Astrocyte of the hippocampus (primary cell): ENCODE measurements around the gene NID1.

Source experiments
- DNase-seq: peaks from one replicate; pipeline ENCODE4 v3.0.0; 2011; ENCODE audit warnings: low read depth, low spot score

The NID1 gene

GRCh38 chr1:236064674-236065508 lies at the start of gene NID1:
NID1 (minus strand) TSS chr1:236065090; CDS start chr1:236065079, 11 bp downstream.
- peak; percentile 88 for DNase-seq

- no peak for DNase-seq
These were observed 49.3 kb upstream of the NID1 start for GRCh38 chr1:236114076-236114747.

- no peak for DNase-seq
These were observed 48.6 kb upstream of the NID1 start for GRCh38 chr1:236113324-236114032.

DNA sequence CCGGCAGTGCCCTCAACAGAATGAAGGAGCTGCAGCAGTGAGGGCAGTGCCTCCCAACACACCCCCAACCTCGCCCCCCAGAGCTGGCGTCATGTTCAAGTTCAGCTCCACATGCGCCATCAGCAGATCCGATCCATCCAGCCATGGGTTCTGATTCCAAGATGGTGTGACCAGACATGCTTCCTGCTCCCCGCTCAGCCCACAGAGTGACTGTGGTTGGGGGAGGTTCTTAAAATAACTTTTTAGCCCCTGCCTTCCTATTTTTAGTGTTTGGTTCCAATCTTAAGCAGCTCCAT lies 47.4 kb upstream of the NID1 start:
- DNase-seq: no peak

GRCh38 chr1:236111527-236112331 lies 46.8 kb upstream of the NID1 start:
- DNase-seq: no peak

- DNase-seq: no peak
These were observed 45.2 kb upstream of the NID1 start for GRCh38 chr1:236110137-236110536.

GRCh38 chr1:236108027-236108648 lies 43.2 kb upstream of the NID1 start:
- DNase-seq: no peak

DNA sequence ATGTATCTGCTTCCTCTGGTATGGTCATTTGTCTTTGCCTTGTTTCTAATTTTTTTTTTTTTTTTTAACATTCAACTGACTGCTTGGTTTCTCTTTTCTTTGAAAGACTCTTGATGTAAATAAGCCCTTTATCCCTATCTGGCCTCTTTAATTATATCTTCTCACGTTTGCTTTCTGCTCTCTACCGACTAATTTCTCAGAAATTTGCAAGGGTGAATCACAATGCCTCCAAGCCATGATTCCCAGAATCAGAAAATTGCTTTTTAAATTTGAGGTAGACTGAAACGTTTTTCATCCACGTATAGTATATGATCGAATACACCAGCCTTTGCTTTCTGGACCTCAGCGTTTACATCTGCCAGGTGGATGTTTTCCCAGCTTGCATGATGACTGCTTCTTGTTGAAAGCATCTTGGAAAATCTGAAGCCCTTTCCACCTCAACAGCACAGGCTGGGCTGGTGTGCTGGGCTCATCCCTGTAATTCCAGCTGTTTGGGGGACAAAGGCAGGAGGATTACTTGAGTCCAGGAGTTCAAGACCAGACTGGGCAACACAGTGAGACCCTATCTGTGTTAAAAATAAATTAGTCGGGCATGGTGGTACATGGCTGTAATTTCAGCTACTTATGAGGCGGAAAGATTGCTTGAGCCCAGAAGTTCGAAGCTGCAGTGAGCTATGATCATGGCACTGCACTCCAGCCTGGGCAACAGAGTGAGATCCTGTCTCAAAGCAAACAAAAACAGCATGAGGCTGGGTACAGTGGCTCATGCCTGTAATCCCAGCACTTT lies 42.4 kb upstream of the NID1 start:
- no peak for DNase-seq

GRCh38 chr1:236103646-236104218 lies 38.8 kb upstream of the NID1 start:
- peak; percentile 75 for DNase-seq

GRCh38 chr1:236103059-236103458 lies 38.2 kb upstream of the NID1 start:
- DNase-seq: no peak

GRCh38 chr1:236102611-236103010 lies 37.7 kb upstream of the NID1 start:
- DNase-seq: no peak

- DNase-seq: no peak
These were observed 36.6 kb upstream of the NID1 start for GRCh38 chr1:236101233-236102200.

GRCh38 chr1:236100799-236101198 lies 35.9 kb upstream of the NID1 start:
- DNase-seq: no peak

- no peak for DNase-seq
These were observed 34.6 kb upstream of the NID1 start for GRCh38 chr1:236099355-236099974.

- DNase-seq: no peak
These were observed 33.4 kb upstream of the NID1 start for GRCh38 chr1:236098267-236098666.

GRCh38 chr1:236096660-236097482 lies 32.0 kb upstream of the NID1 start:
- peak; percentile 92 for DNase-seq

DNA sequence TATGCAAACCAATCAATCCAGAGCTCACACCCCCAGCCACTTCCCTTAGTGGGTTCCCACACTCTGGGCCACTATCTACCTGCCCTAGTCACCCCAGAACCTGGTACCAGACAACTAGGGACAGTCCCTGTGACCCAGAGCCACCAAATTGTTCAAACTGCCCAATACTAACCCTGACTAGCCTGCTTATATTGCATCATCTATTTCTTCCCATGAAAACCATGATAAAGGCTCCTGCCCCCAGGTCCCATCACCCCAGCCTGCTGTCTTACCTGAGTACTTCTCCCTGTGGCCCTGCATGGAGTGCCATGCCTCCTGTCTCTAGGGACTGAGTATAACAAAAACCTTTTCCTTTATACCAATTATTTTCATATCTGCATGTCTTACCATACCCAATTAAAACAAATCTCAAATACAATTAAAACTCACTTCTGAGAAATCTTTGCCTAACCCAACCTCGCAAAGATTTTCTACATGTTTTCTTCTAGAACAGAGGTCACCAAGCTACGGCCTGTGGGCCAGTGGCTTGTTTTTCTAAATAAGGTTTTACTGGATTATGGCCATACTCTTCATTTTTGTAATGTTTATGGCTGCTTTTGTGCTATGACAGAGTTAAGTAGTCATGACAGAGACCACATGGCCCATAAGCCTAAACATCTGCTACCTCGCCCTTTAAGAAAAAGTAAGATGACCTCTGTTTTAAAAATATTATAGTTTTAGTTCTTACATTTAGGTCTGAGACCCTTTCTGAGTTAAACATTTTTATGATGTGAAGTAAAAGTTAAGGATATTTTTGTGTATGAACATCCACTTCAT lies 31.0 kb upstream of the NID1 start:
- no peak for DNase-seq
